HS-5 (cell line): ENCODE data around the gene SPATA2L.

Experiments used
- DNase-seq: peaks from one replicate; pipeline ENCODE4 v3.0.0-alpha.2; 2012; ENCODE audit warnings: low read depth

The SPATA2L gene

DNA sequence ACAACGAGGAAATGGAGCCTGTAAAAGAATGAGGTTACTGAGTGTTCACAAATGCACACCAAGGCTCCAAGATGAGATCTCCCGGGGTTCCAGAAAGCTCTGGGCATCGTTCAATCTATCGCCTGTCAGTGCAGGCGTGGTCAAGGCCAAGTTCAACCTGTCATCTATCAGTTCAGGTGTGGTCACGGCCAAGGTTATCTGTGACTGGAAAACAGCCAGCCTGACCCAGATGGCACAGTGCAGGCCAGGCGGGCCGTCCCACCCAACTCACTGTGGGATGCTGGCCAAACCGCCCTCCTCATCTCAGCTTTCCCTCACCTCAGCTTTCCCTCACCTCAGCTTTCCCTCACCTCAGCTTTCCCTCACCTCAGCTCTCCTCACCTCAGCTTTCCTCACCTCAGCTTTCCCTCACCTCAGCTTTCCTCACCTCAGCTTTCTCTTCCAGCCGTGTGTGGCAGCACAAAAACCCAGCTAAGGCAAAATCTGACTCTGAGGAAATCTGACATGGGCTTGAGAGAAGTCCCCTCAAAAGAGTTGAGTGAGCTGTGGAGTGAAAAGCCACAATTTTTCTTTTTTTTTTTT lies 46.4 kb downstream of the SPATA2L start:
- DNase-seq = no peak

DNA sequence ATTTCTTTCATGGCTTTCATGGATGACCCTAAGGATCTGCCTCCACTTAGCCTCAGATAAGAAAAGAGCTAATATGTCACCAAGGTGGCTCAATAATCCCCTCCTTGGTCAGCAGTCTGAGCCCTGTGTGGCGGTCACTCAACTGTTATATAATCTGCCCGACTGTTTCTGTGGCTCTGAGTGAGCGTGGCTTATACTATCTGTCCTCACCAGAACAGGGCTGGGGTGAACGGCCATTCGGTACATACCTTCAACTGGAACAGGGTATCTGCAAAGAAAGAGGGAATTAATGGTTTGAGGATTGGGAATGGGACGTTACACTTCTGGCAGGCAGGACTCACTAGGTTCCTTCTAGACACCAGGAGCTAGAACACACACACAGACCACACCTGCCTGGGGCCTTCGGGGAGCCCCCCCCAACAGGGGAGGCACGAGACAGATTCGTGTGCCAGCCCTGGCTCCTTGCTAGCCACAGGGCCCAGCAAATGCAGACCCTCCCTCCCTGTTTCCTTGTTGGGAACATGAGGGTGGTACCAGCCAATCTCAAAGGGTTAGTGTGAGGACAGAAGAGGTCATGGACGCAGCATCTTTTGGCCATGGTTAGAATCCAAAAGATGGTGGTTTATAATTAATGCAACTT lies 47.7 kb downstream of the SPATA2L start:
- no peak for DNase-seq

DNA sequence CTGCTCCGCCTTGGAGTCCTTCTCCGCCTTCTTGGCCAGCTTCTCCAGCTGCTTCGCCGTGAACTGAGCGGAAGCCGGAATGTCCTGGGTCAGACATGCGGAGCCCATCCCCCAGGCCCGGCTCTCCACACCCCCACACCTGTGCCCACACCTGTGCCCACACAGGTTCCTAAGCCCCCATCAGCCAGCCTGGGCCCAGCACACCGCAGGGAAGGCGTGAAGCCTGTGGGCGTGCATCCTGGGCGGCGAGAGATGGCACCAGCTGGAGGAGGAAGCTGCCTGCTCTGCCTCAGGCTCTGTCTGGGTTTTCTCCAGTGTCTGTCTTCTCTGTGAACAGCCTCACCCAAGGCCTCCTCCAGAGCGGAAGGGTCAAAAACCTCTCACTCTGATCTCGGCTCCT lies 49.9 kb downstream of the SPATA2L start:
- DNase-seq = no peak

DNA sequence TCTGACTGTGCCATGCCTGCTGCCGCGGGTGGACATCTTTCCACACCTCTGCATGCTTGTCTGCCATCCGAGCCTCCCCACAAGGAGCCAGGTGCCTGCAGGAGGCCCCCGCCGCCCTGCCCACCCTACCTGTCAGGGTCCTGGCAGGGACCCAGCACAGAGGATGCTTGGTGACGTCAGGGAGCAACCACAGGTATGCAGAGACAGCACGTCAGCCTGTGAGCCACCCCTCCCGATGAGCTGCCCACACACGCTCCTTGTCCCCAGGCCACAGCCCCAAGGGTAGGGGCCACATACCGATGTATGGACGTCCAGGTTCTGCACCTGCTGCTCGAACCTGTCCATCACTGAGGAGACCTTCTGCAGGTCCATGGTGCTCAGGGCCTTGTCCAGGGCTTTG lies 54.6 kb downstream of the SPATA2L start:
- DNase-seq = no peak
